H1 (cell line): ENCODE measurements around the gene SAMD4A. TPM values are rescaled to one million over a fixed set of nuclear protein-coding genes. Genes with fewer than 3 reads are reported as not detected.

Experiments
- CTCF ChIA-PET: fragments of 300-600 bp; sonication (Branson Sonifier 250); formaldehyde crosslinking; loops from one replicate; lab custom pipeline; 2021; ENCODE audit not compliant: partially characterized antibody; lab: Charles Lee
- POLR2A ChIA-PET: fragments of 300-600 bp; sonication (Branson Sonifier 250); formaldehyde crosslinking; loops from one replicate; lab custom pipeline; 2021; ENCODE audit warnings: inconsistent platforms; ENCODE audit not compliant: partially characterized antibody; lab: Charles Lee
- DNase-seq, 2 experiments: peaks; one replicate each; pipeline versions ENCODE4 v3.0.0 to v3.0.0-alpha.2; 2010 to 2022; ENCODE audit warnings: low spot score in 2 of 2, low read depth in 1 of 2, mixed read lengths in 1 of 2
- FAIRE-seq: peaks from 2 replicates; lab custom pipeline; 2011; peaks lifted over from hg19 to GRCh38; lab: Jason Lieb, UNC
- H2AFZ ChIP-seq: 2 replicates; pipeline ENCODE4 v1.8.1; 2012; ENCODE audit warnings: low read length, inconsistent platforms
- H2AK5ac ChIP-seq: 2 replicates; pipeline ENCODE4 v1.6.1; 2013; ENCODE audit warnings: low read depth, low read length
- H2BK120ac ChIP-seq: replicated peaks from 2 replicates; pipeline ENCODE3; 2013; ENCODE audit warnings: low read depth, low read length, inconsistent platforms
- H2BK12ac ChIP-seq: 2 replicates; pipeline ENCODE4 v1.6.1; 2013; ENCODE audit warnings: low read depth, low read length
- H2BK15ac ChIP-seq: 2 replicates; pipeline ENCODE4 v1.6.1; 2013; ENCODE audit warnings: low read length
- H2BK20ac ChIP-seq: 2 replicates; pipeline ENCODE4 v1.6.1; 2013; ENCODE audit warnings: low read length
- H2BK5ac ChIP-seq: 2 replicates; pipeline ENCODE4 v1.6.1; 2013; ENCODE audit warnings: low read depth, low read length
- H3K14ac ChIP-seq: 2 replicates; pipeline ENCODE4 v1.6.1; 2013; ENCODE audit warnings: inconsistent platforms; ENCODE audit not compliant: insufficient read length
- H3K18ac ChIP-seq: 2 replicates; pipeline ENCODE4 v1.6.1; 2013; ENCODE audit warnings: low read length; ENCODE audit errors: extremely low read depth
- H3K23ac ChIP-seq: 2 replicates; pipeline ENCODE4 v1.6.1; 2013; ENCODE audit warnings: inconsistent platforms; ENCODE audit not compliant: insufficient read length
- H3K23me2 ChIP-seq: 2 replicates; pipeline ENCODE4 v1.6.1; 2013; ENCODE audit warnings: low read depth, low read length
- H3K27ac ChIP-seq: 2 replicates; pipeline ENCODE4 v1.6.1; 2011; ENCODE audit warnings: low read depth, low read length, inconsistent platforms
- H3K27me3 ChIP-seq, 4 experiments: replicated peaks in 1 of 4; 1 replicate in 1 of 4; 2 replicates in 3 of 4; pipeline versions ENCODE4 v1.6.1 to v1.8.1; 2011 to 2013; ENCODE audit warnings: low read length in 3 of 4, mild to moderate bottlenecking in 3 of 4, inconsistent platforms in 2 of 4, mixed read lengths in 2 of 4, moderate library complexity in 1 of 4; ENCODE audit not compliant: control insufficient read depth in 3 of 4, insufficient read depth in 3 of 4; ENCODE audit errors: extremely low read depth in 1 of 4
- H3K36me3 ChIP-seq, 4 experiments: 2 replicates each; pipeline versions ENCODE4 v1.6.1 to v1.8.1; 2011 to 2013; ENCODE audit warnings: mild to moderate bottlenecking in 4 of 4, low read length in 3 of 4, moderate library complexity in 2 of 4, control low read depth in 1 of 4, inconsistent platforms in 1 of 4; ENCODE audit not compliant: insufficient read depth in 4 of 4, control insufficient read depth in 2 of 4
- H3K4ac ChIP-seq: replicated peaks from 2 replicates; pipeline ENCODE3; 2013; ENCODE audit warnings: low read length, low read depth, mixed read lengths, inconsistent platforms; ENCODE audit not compliant: insufficient read length
- H3K4me1 ChIP-seq, 4 experiments: replicated peaks in 1 of 4; 1 replicate in 1 of 4; 2 replicates in 3 of 4; pipeline versions ENCODE4 v1.6.1 to v1.8.1; 2011 to 2013; ENCODE audit warnings: low read length in 3 of 4, inconsistent platforms in 2 of 4, mixed read lengths in 1 of 4; ENCODE audit not compliant: insufficient read depth in 4 of 4, control insufficient read depth in 3 of 4
- H3K4me2 ChIP-seq, 2 experiments: 2 replicates each; pipeline versions ENCODE4 v1.6.1 to v1.8.1; 2011 to 2013; ENCODE audit warnings: low read depth in 2 of 2, low read length in 2 of 2, control low read depth in 1 of 2, inconsistent platforms in 1 of 2, mild to moderate bottlenecking in 1 of 2; ENCODE audit not compliant: insufficient read depth in 1 of 2
- H3K4me3 ChIP-seq, 4 experiments: fragments of 200-600, 300-600 bp in 1 of 4; sonication (generic), shearing (Covaris generic), sonication (Bioruptor Twin) in 1 of 4; 2 replicates each; pipeline versions ENCODE4 v1.5.1 to v1.8.1; 2011 to 2016; ENCODE audit warnings: low read length in 4 of 4, low read depth in 3 of 4, control low read depth in 2 of 4, inconsistent platforms in 2 of 4, mild to moderate bottlenecking in 2 of 4, mixed read lengths in 1 of 4, moderate library complexity in 1 of 4; ENCODE audit not compliant: insufficient read depth in 2 of 4; ENCODE audit errors: extremely low read depth in 1 of 4
- H3K56ac ChIP-seq: replicated peaks from 2 replicates; pipeline ENCODE3; 2013; ENCODE audit warnings: low read depth, mild to moderate bottlenecking, mixed read lengths, low read length, inconsistent platforms; ENCODE audit not compliant: insufficient read length
- H3K79me1 ChIP-seq: 2 replicates; pipeline ENCODE4 v1.6.1; 2013; ENCODE audit warnings: low read depth, low read length, control low read depth
- H3K79me2 ChIP-seq, 2 experiments: 2 replicates each; pipeline versions ENCODE4 v1.6.1 to v1.8.1; 2012 to 2013; ENCODE audit warnings: low read length in 2 of 2, mild to moderate bottlenecking in 2 of 2, inconsistent platforms in 1 of 2; ENCODE audit not compliant: insufficient read depth in 2 of 2, control insufficient read depth in 1 of 2
- H3K9ac ChIP-seq, 4 experiments: replicated peaks in 1 of 4; 1 replicate in 1 of 4; 2 replicates in 3 of 4; pipeline versions ENCODE4 v1.6.1 to v1.8.1; 2011 to 2013; ENCODE audit warnings: low read depth in 3 of 4, low read length in 3 of 4, control low read depth in 2 of 4, mild to moderate bottlenecking in 2 of 4, moderate library complexity in 2 of 4, inconsistent platforms in 1 of 4; ENCODE audit errors: extremely low read depth in 1 of 4
- H3K9me3 ChIP-seq, 2 experiments: 2 replicates each; pipeline versions ENCODE4 v1.6.1 to v1.8.1; 2012 to 2013; ENCODE audit warnings: mild to moderate bottlenecking in 2 of 2, moderate library complexity in 2 of 2, control low read depth in 1 of 2, inconsistent platforms in 1 of 2, low read depth in 1 of 2, low read length in 1 of 2, mixed read lengths in 1 of 2; ENCODE audit not compliant: insufficient read depth in 2 of 2
- H4K20me1 ChIP-seq, 2 experiments: replicated peaks in 1 of 2; 2 replicates each; pipeline versions ENCODE3 to v1.8.1; 2011 to 2013; ENCODE audit warnings: inconsistent platforms in 2 of 2, low read length in 2 of 2, mild to moderate bottlenecking in 1 of 2; ENCODE audit not compliant: insufficient read depth in 2 of 2, control insufficient read depth in 1 of 2
- H4K5ac ChIP-seq: 2 replicates; pipeline ENCODE4 v1.6.1; 2013; ENCODE audit warnings: low read length, low read depth, mixed read lengths, inconsistent platforms; ENCODE audit not compliant: insufficient read length
- H4K8ac ChIP-seq: 2 replicates; pipeline ENCODE4 v1.8.0; 2013; ENCODE audit warnings: mild to moderate bottlenecking, moderate library complexity, low read length, inconsistent platforms; ENCODE audit not compliant: insufficient read depth; ENCODE audit errors: extremely low read depth
- H4K91ac ChIP-seq: replicated peaks from 2 replicates; pipeline ENCODE3; 2013; ENCODE audit warnings: low read length, mixed read lengths, inconsistent platforms; ENCODE audit not compliant: insufficient read length
- CBX8 ChIP-seq: fragments of 300-800, 300-1000 bp; sonication (generic); IDR thresholded peaks from 2 replicates; pipeline ENCODE4 v1.7.1; 2016; ENCODE audit warnings: low read depth, low read length, borderline replicate concordance
- CHD2 ChIP-seq: IDR thresholded peaks from 2 replicates; pipeline ENCODE4 v1.6.1; 2012; ENCODE audit warnings: low read length, improper control_type of control experiment
- CREB1 ChIP-seq: IDR thresholded peaks from 2 replicates; pipeline ENCODE4 v1.6.1; 2012; ENCODE audit warnings: inconsistent platforms
- GABPA ChIP-seq: IDR thresholded peaks from 2 replicates; pipeline ENCODE4 v1.6.1; 2011; ENCODE audit warnings: mild to moderate bottlenecking, low read length, moderate library complexity, borderline replicate concordance; ENCODE audit not compliant: insufficient read depth
- HDAC2 ChIP-seq, 2 experiments: fragments of 300-600 bp in 1 of 2; sonication (generic) in 1 of 2; IDR thresholded peaks; 2 replicates each; pipeline ENCODE4 v1.6.1; 2011 to 2012; ENCODE audit warnings: low read depth in 2 of 2, low read length in 2 of 2, mild to moderate bottlenecking in 2 of 2, moderate library complexity in 2 of 2, borderline replicate concordance in 1 of 2, inconsistent platforms in 1 of 2
- JUND ChIP-seq: IDR thresholded peaks from 2 replicates; pipeline ENCODE4 v1.6.1; 2011; ENCODE audit warnings: mild to moderate bottlenecking, improper control_type of control experiment, low read length
- KDM4A ChIP-seq: IDR thresholded peaks from one replicate; pipeline ENCODE4 v1.7.1; 2012; ENCODE audit warnings: low read depth, mild to moderate bottlenecking, moderate library complexity, low read length, inconsistent platforms; ENCODE audit not compliant: severe bottlenecking
- RNF2 ChIP-seq: fragments of 200-900, 300-1000 bp; sonication (generic); IDR thresholded peaks from 2 replicates; pipeline ENCODE4 v1.7.1; 2016; ENCODE audit warnings: borderline replicate concordance, low read depth, mild to moderate bottlenecking, antibody characterized with exemption, low read length; ENCODE audit not compliant: poor library complexity, severe bottlenecking; ENCODE audit errors: missing control alignments
- SIRT6 ChIP-seq: IDR thresholded peaks from one replicate; pipeline ENCODE4 v1.7.1; 2012; ENCODE audit warnings: low read length, inconsistent platforms
- SRF ChIP-seq: IDR thresholded peaks from 2 replicates; pipeline ENCODE4 v1.6.1; 2011; ENCODE audit warnings: mild to moderate bottlenecking, low read depth, low read length, moderate library complexity
- ZNF274 ChIP-seq: IDR thresholded peaks from 2 replicates; pipeline ENCODE4 v1.7.0; 2012; ENCODE audit warnings: low read length, borderline replicate concordance; ENCODE audit errors: extremely low read depth
- WGBS, 2 experiments: shearing (Covaris generic) in 1 of 2; methylation state at CpG; one replicate each; pipeline versions ENCODE4 v1.1.6 to v1.1.7; 2013 to 2015; ENCODE audit warnings: low lambda C conversion rate in 2 of 2, mixed read lengths in 2 of 2, inconsistent platforms in 1 of 2, low coverage in 1 of 2, missing lambda C conversion rate in 1 of 2; ENCODE audit not compliant: insufficient replicate concordance in 2 of 2, insufficient coverage in 1 of 2, insufficient read length in 1 of 2; ENCODE audit errors: extremely low coverage in 1 of 2, missing lambda C conversion rate in 1 of 2; 5-methylcytosine and 5-hydroxymethylcytosine counted together
- polyA plus RNA-seq, 7 experiments: library from polyadenylated mRNA; depleted of rRNA in 3 of 7; stranded (reverse) in 5 of 7; unstranded in 2 of 7; fragments of >200 nt in 5 of 7; fragments of 200-250 nt in 2 of 7; gene quantifications; 1 replicate in 5 of 7; 2 replicates in 1 of 7; 4 replicates in 1 of 7; pipeline versions ENCODE4 v1.2.1 to v1.2.3, GENCODE V29; 2011 to 2013; ENCODE audit warnings: missing spikeins in 2 of 7, mixed read lengths in 2 of 7
- total RNA-seq: library from RNA; stranded (reverse); fragmentation: NEBNext Ultra II Directional; extraction: Animal tissue kit (Norgen Biotek cat#: 25700); gene quantifications from 2 replicates; pipeline ENCODE4 v1.2.1, GENCODE V29; 2021

The SAMD4A gene
- total and polyA plus RNA-seq, 2 of the 8 experiments (the other 6 are each of a cell fraction or from before 2014, with no cell fraction given), result 2.4 to 12.3 TPM

DNA sequence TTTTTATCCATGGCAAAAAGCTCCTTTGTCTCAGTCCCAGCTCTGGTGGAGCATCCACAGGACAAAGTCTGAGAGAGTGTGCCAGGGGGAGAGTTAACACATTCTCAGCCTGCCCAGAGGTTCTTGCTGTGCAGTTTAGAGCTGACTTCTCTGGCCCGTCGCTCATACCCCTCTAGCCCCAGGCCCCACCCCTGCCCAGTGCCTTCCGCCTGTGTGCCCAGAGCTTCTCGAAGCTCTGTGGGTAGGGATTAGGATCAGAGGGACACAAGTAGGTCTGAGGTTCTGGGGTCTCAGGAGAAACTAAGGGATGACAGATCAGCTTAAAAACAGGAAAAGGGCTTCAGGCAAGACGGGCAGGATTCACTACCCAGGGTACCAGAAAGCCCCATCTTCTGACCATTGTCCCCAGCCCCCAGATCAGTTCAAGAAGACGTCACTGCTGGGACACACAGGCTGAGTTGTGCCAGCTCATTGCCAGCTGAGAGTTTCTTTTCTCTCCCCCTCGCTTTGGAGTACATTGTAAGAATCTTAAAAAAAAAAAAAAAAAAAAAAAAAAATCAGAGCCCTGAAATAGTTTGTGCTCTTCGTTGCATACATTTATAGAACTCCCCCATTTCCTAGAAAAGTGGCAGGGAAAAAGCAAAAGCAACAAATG lies 208.7 kb downstream of the SAMD4A start:
- no peak overlapping the region for H3K4ac ChIP-seq
- ChIA-PET CTCF (interaction anchor here (0.6 to 6.2 kb wide), 23 partner anchors 9 to 1490 kb away, joined by 3 to 98 read pairs (median 5); partner anchors contain the start of gene SAMD4A), POLR2A (interaction anchor here (1.5 kb wide), 1 partner anchor 15 kb away, joined by 4 read pairs; no protein-coding TSS in a partner anchor)
- H3K9ac ChIP-seq, result no peak overlapping the region
- FAIRE-seq, result no peak
- no peak overlapping the region for H2BK5ac ChIP-seq
- no peak overlapping the region for H2BK15ac ChIP-seq
- H2BK12ac ChIP-seq, result no peak overlapping the region
- H2AK5ac ChIP-seq, result no peak overlapping the region
- no peak overlapping the region for H2AFZ ChIP-seq
- no peak overlapping the region for H3K14ac ChIP-seq
- no peak overlapping the region for H2BK20ac ChIP-seq
- no peaks in the 10 kb centered on the region for H3K79me1 ChIP-seq
- DNase-seq, result no peak
- no peak overlapping the region for H3K56ac ChIP-seq
- H4K91ac ChIP-seq, result no peak overlapping the region
- H3K4me1 ChIP-seq, result peaks cover 0 to 11% (median 2%) of the 10 kb centered on the region in 4 experiments; a peak in 4 of 7 replicates
- H3K27ac ChIP-seq, result no peak overlapping the region
- no peaks in the 10 kb centered on the region for H3K79me2 ChIP-seq
- TF ChIP-seq CBX8 (no peak), HDAC2 (IDR thresholded peaks at IDR 0.05; ENCODE audit: borderline replicate concordance in 1 of 2, low read depth in 2 of 2, low read length in 2 of 2) (no peak), SRF (no peak), GABPA (no peak), ZNF274 (no peak), SIRT6 (no peak), RNF2 (no peak), CREB1 (no peak), JUND (no peak), KDM4A (no peak), CHD2 (no peak)
- no peak overlapping the region for H3K23ac ChIP-seq
- H3K27me3 ChIP-seq, result no peaks in the 10 kb centered on the region
- WGBS, 2 experiments, result 87% methylated on average over 6 of the region's 8 CpGs; no CpG with 5 or more reads in 1 of the 2 experiments
- H3K9me3 ChIP-seq, result no peaks in the 10 kb centered on the region
- H3K4me3 ChIP-seq, result no peak overlapping the region
- no peaks in the 10 kb centered on the region; the same call in 1 of the 2 replicates for H3K23me2 ChIP-seq
- no peaks in the 10 kb centered on the region; a peak in 1 of 8 replicates for H3K36me3 ChIP-seq
- no peak overlapping the region for H4K5ac ChIP-seq
- H2BK120ac ChIP-seq, result no peak overlapping the region
- no peak overlapping the region for H4K8ac ChIP-seq
- no peak overlapping the region for H3K18ac ChIP-seq
- no peaks in the 10 kb centered on the region for H4K20me1 ChIP-seq
- no peak overlapping the region for H3K4me2 ChIP-seq
